ENCODE results near the gene ABCD3.
"Not testable (repeated sequence)": the region's sequence is repeated elsewhere in the genome, so short reads cannot be mapped to it uniquely, and the experiment has no call there.

GRCh38 chr1:94430066-94430465, 11.9 kb downstream of the ABCD3 start:
- TF ChIP-seq POLR2A (IDR thresholded peaks at IDR 0.05; ENCODE audit: low read depth, low read length); POLR2AphosphoS5 (IDR thresholded peaks at IDR 0.05; ENCODE audit: low read depth, low read length); TAF1 (IDR thresholded peaks at IDR 0.05; ENCODE audit: borderline replicate concordance, low read depth, low read length): not testable (repeated sequence)

All from GM12892 (cell line).